H9 (cell line): ENCODE results near the gene NUMA1. TPM values are rescaled to one million over a fixed set of nuclear protein-coding genes. Genes with fewer than 3 reads are reported as not detected.

Experiments
- DNase-seq: peaks from one replicate; pipeline ENCODE4 v3.0.0-alpha.2; 2017
- H2AFZ ChIP-seq: one replicate; pipeline ENCODE4 v1.6.1; 2013; ENCODE audit warnings: mild to moderate bottlenecking, low read length, control low read depth, moderate library complexity
- H2AK5ac ChIP-seq: 2 replicates; pipeline ENCODE4 v1.6.1; 2013; ENCODE audit warnings: low read length, control low read depth, mixed read lengths; ENCODE audit not compliant: insufficient read length
- H2BK120ac ChIP-seq: one replicate; pipeline ENCODE4 v1.6.1; 2013; ENCODE audit warnings: low read depth, mild to moderate bottlenecking, low read length, control low read depth, inconsistent platforms; ENCODE audit not compliant: poor library complexity, severe bottlenecking
- H2BK12ac ChIP-seq: 2 replicates; pipeline ENCODE4 v1.6.1; 2013; ENCODE audit warnings: low read length, control low read depth, mixed read lengths, low read depth; ENCODE audit not compliant: insufficient read length
- H2BK15ac ChIP-seq: 2 replicates; pipeline ENCODE4 v1.6.1; 2013; ENCODE audit warnings: low read depth, low read length, control low read depth
- H2BK20ac ChIP-seq: one replicate; pipeline ENCODE4 v1.6.1; 2013; ENCODE audit warnings: low read depth, mild to moderate bottlenecking, low read length, control low read depth, inconsistent platforms; ENCODE audit not compliant: poor library complexity, severe bottlenecking
- H2BK5ac ChIP-seq: 2 replicates; pipeline ENCODE4 v1.6.1; 2013; ENCODE audit warnings: low read length, control low read depth, mixed read lengths; ENCODE audit not compliant: insufficient read length
- H3K14ac ChIP-seq: 2 replicates; pipeline ENCODE4 v1.6.1; 2013; ENCODE audit warnings: low read length, control low read depth; ENCODE audit not compliant: insufficient read depth
- H3K18ac ChIP-seq: 2 replicates; pipeline ENCODE4 v1.6.1; 2013; ENCODE audit warnings: low read depth, mild to moderate bottlenecking, mixed read lengths, low read length, control low read depth; ENCODE audit not compliant: insufficient read length
- H3K23ac ChIP-seq: 2 replicates; pipeline ENCODE4 v1.6.1; 2013; ENCODE audit warnings: low read length, control low read depth, mixed read lengths, low read depth; ENCODE audit not compliant: insufficient read length
- H3K23me2 ChIP-seq: 2 replicates; pipeline ENCODE4 v1.6.1; 2013; ENCODE audit warnings: low read depth, mild to moderate bottlenecking, mixed read lengths, low read length, control low read depth; ENCODE audit not compliant: insufficient read length, poor library complexity, severe bottlenecking
- H3K27ac ChIP-seq: 2 replicates; pipeline ENCODE4 v1.5.1; 2013; ENCODE audit warnings: low read length, control low read depth, mixed read lengths, low read depth; ENCODE audit not compliant: insufficient read length
- H3K27me3 ChIP-seq: 2 replicates; pipeline ENCODE4 v1.6.1; 2013; ENCODE audit warnings: low read length, control low read depth, inconsistent platforms; ENCODE audit not compliant: insufficient read depth
- H3K4ac ChIP-seq: 2 replicates; pipeline ENCODE4 v1.6.1; 2013; ENCODE audit warnings: low read depth, mild to moderate bottlenecking, control low read depth, inconsistent platforms, low read length, moderate library complexity
- H3K4me1 ChIP-seq: 2 replicates; pipeline ENCODE4 v1.6.1; 2013; ENCODE audit warnings: low read length, control low read depth, inconsistent platforms; ENCODE audit not compliant: insufficient read depth
- H3K4me2 ChIP-seq: 2 replicates; pipeline ENCODE4 v1.6.1; 2013; ENCODE audit warnings: low read length, control low read depth, mixed read lengths; ENCODE audit not compliant: insufficient read length, insufficient read depth
- H3K56ac ChIP-seq: 2 replicates; pipeline ENCODE4 v1.6.1; 2013; ENCODE audit warnings: low read depth, mild to moderate bottlenecking, mixed read lengths, low read length, control low read depth; ENCODE audit not compliant: insufficient read length
- H3K79me1 ChIP-seq: 2 replicates; pipeline ENCODE4 v1.6.1; 2013; ENCODE audit warnings: low read depth, mild to moderate bottlenecking, moderate library complexity, low read length, control low read depth, inconsistent platforms; ENCODE audit not compliant: insufficient read depth, poor library complexity, severe bottlenecking
- H3K79me2 ChIP-seq: 2 replicates; pipeline ENCODE4 v1.6.1; 2013; ENCODE audit warnings: low read length, control low read depth, inconsistent platforms; ENCODE audit not compliant: insufficient read depth
- H3K9ac ChIP-seq: 2 replicates; pipeline ENCODE4 v1.6.1; 2013; ENCODE audit warnings: low read length, control low read depth, mixed read lengths; ENCODE audit not compliant: insufficient read length; ENCODE audit errors: extremely low read depth
- H3K9me3 ChIP-seq: one replicate; pipeline ENCODE4 v1.6.1; 2013; ENCODE audit warnings: low read depth, low read length, inconsistent platforms; ENCODE audit not compliant: control insufficient read depth
- H3T11ph ChIP-seq: one replicate; pipeline ENCODE4 v1.6.1; 2013; ENCODE audit warnings: mild to moderate bottlenecking, low read length, control low read depth, inconsistent platforms
- H4K20me1 ChIP-seq: one replicate; pipeline ENCODE4 v1.6.1; 2013; ENCODE audit not compliant: control insufficient read depth, insufficient read length, insufficient read depth
- H4K5ac ChIP-seq: 2 replicates; pipeline ENCODE4 v1.6.1; 2013; ENCODE audit warnings: low read depth, mild to moderate bottlenecking, mixed read lengths, low read length, control low read depth; ENCODE audit not compliant: insufficient read length
- H4K8ac ChIP-seq: replicated peaks from 2 replicates; pipeline ENCODE4 v1.6.1; 2013; ENCODE audit warnings: low read length, control low read depth, mixed read lengths, low read depth; ENCODE audit not compliant: insufficient read length
- H4K91ac ChIP-seq: 2 replicates; pipeline ENCODE4 v1.6.1; 2013; ENCODE audit warnings: low read depth, mild to moderate bottlenecking, moderate library complexity, mixed read lengths, low read length, control low read depth; ENCODE audit not compliant: insufficient read length
- H3K27ac Mint-ChIP-seq, 3 experiments: 2 replicates in 2 of 3; 3 replicates in 1 of 3; pipeline ENCODE4 v1.8.0; 2020 to 2021; ENCODE audit warnings: mixed read lengths in 3 of 3, mild to moderate bottlenecking in 1 of 3, moderate library complexity in 1 of 3
- H3K27me3 Mint-ChIP-seq: 2 replicates; pipeline ENCODE4 v1.8.0; 2021; ENCODE audit warnings: low read depth, mild to moderate bottlenecking, moderate library complexity, mixed read lengths
- H3K36me3 Mint-ChIP-seq, 3 experiments: 2 replicates in 2 of 3; 3 replicates in 1 of 3; pipeline ENCODE4 v1.8.0; 2020 to 2021; ENCODE audit warnings: low read depth in 3 of 3, mixed read lengths in 3 of 3; ENCODE audit not compliant: insufficient read depth in 1 of 3
- H3K4me1 Mint-ChIP-seq, 2 experiments: 2 replicates each; pipeline ENCODE4 v1.8.0; 2020; ENCODE audit warnings: mixed read lengths in 2 of 2
- H3K4me3 Mint-ChIP-seq, 2 experiments: 2 replicates in 1 of 2; 3 replicates in 1 of 2; pipeline ENCODE4 v1.8.0; 2020 to 2021; ENCODE audit warnings: mild to moderate bottlenecking in 2 of 2, mixed read lengths in 2 of 2, moderate library complexity in 1 of 2
- H3K9me3 Mint-ChIP-seq, 2 experiments: 2 replicates in 1 of 2; 3 replicates in 1 of 2; pipeline ENCODE4 v1.8.0; 2020; ENCODE audit warnings: mild to moderate bottlenecking in 2 of 2, mixed read lengths in 2 of 2, moderate library complexity in 1 of 2
- WGBS: extraction: QIAGEN DNeasy Blood & Tissue Kit; methylation state at CpG from one replicate; pipeline ENCODE4 v1.1.7; 2013; ENCODE audit warnings: missing lambda C conversion rate, low lambda C conversion rate, mixed read lengths; ENCODE audit not compliant: insufficient read length; ENCODE audit errors: extremely low coverage; 5-methylcytosine and 5-hydroxymethylcytosine counted together
- total RNA-seq: library from RNA; stranded (reverse); gene quantifications from 2 replicates; pipeline ENCODE4 v1.2.1, GENCODE V29; 2021
- TF ChIP-seq, protein P1 (sequence below): fragments of 200-600 bp; sonication (generic); conservative IDR thresholded peaks from 3 replicates; pipeline ENCODE4 v1.8.0; 2021; ENCODE audit warnings: antibody characterized with exemption, mild to moderate bottlenecking

Gene NUMA1
- total RNA-seq, 1 experiment from 2014 or later: 136 TPM

DNA sequence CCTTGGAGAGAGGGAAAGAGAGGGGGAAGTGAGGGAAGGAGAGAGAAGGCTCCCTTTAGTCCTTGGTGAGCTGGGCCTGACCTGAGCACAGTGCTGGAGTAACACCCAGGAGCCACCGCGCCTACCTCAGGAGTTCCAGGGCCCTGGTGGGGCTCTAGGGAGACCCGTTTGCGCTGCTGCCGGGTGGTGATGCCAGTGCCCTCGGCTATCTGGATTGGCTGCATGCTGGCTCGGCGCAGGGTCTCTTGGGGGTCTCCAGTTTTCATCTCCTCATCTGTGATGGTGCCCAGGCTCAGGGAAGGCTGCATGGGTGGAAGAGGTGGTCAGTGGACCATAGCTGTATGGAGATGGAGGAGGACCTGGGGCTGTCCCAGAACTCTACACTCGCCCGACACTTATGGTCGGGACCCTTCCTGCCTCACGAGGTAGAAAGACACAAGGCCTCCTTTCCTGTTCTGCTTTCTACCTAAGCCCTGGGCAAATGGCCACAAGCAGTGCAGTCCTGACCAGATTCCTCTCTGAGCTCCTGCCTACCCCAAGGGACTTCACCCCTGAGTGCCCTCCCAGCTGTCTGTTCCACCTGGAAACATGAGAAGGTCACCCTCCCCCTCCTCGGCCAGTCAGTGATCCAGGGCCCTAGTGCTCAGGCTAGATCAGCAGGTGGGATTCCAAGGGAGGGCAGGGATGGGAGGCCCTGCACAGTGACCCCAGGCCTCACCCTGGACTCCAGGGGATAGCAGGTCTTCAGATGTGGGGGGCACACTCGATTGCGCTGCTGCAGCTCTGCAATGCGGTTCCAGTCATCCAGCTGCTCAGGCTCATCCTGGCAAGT is 75.6 kb downstream of the NUMA1 start:
- Mint-ChIP-seq H3K36me3 (peaks cover 52 to 87% (median 79%) of the 10 kb centered on the region in 3 experiments; a peak in 6 of 7 replicates), H3K4me1 (no peaks in the 10 kb centered on the region), H3K9me3 (no peaks in the 10 kb centered on the region), H3K4me3 (no peak overlapping the region), H3K27me3 (peaks cover 9% of the 10 kb centered on the region; the same call in 1 of the 2 replicates), H3K27ac (no peak overlapping the region)
- Histone ChIP-seq H3K9ac (no peak overlapping the region), H2BK120ac (no peak overlapping the region), H2BK15ac (no peak overlapping the region), H3K79me2 (no peaks in the 10 kb centered on the region), H3K18ac (no peak overlapping the region), H3T11ph (no peak overlapping the region), H4K20me1 (peaks cover 2% of the 10 kb centered on the region), H3K79me1 (no peaks in the 10 kb centered on the region), H3K27me3 (no peaks in the 10 kb centered on the region), H3K23me2 (no peaks in the 10 kb centered on the region), H3K14ac (no peak overlapping the region), H3K4ac (no peak overlapping the region), H2BK12ac (no peak overlapping the region), H4K8ac (no peak overlapping the region), H3K56ac (no peak overlapping the region), H2BK20ac (no peak overlapping the region), H2AFZ (no peak overlapping the region), H3K27ac (no peak overlapping the region), H3K4me1 (no peaks in the 10 kb centered on the region), H4K91ac (no peak overlapping the region), H4K5ac (no peak overlapping the region), H2AK5ac (no peak overlapping the region), H3K23ac (no peak overlapping the region), H3K9me3 (no peaks in the 10 kb centered on the region), H2BK5ac (no peak overlapping the region), H3K4me2 (no peak overlapping the region)
- TF ChIP-seq, protein P1, sequence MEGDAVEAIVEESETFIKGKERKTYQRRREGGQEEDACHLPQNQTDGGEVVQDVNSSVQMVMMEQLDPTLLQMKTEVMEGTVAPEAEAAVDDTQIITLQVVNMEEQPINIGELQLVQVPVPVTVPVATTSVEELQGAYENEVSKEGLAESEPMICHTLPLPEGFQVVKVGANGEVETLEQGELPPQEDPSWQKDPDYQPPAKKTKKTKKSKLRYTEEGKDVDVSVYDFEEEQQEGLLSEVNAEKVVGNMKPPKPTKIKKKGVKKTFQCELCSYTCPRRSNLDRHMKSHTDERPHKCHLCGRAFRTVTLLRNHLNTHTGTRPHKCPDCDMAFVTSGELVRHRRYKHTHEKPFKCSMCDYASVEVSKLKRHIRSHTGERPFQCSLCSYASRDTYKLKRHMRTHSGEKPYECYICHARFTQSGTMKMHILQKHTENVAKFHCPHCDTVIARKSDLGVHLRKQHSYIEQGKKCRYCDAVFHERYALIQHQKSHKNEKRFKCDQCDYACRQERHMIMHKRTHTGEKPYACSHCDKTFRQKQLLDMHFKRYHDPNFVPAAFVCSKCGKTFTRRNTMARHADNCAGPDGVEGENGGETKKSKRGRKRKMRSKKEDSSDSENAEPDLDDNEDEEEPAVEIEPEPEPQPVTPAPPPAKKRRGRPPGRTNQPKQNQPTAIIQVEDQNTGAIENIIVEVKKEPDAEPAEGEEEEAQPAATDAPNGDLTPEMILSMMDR: no peak
- no peak for DNase-seq
- no CpG with 5 or more reads among the region's 16 CpGs for WGBS
